Uterus (tissue), 2 donors: ENCODE results near the gene ANKRD11.

Experiments used
- POLR2A ChIP-seq, 2 donors: fragments of 450-650 bp; IDR thresholded peaks; one replicate each; pipeline ENCODE4 v1.6.1; 2016; ENCODE audit warnings: antibody characterized with exemption in 2 of 2, mild to moderate bottlenecking in 1 of 2, moderate library complexity in 1 of 2
- TF ChIP-seq, protein P1 (sequence below), 4 experiments: fragments of 200-600 bp in 2 of 4; fragments of 450-650 bp in 2 of 4; sonication (generic) in 2 of 4; IDR thresholded peaks; one replicate each; pipeline ENCODE4 v1.5.1; 2016 to 2019; ENCODE audit warnings: antibody characterized with exemption in 4 of 4, mild to moderate bottlenecking in 2 of 4, moderate library complexity in 1 of 4

DNA sequence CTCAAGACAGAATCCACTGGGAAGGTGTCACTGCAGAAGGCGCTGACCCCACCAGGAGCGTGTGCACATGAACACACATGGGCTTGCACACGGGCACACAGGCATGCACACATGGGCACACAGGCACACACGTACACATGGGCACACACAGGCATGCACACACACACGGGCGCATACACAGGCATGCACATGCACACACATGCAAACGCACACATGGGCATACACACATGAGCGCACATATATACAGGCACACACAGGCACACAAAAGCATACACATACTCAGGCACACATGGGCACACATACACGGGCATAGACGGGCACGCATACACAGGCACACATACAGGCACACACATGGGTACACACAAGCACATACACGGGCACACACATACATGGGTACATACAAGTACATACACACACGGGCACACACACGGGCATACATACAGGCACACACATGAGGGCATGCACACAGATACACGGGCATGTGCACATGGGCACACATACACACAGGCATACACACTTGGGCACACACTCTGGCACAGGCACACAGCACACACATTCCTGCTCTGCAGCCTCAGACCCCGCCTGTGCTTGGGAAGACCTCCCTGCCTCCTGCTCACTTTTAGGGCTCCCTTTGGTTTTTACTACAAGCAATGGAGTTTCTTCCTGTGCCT, 186.0 kb downstream of the ANKRD11 start:
- TF ChIP-seq, protein P1, sequence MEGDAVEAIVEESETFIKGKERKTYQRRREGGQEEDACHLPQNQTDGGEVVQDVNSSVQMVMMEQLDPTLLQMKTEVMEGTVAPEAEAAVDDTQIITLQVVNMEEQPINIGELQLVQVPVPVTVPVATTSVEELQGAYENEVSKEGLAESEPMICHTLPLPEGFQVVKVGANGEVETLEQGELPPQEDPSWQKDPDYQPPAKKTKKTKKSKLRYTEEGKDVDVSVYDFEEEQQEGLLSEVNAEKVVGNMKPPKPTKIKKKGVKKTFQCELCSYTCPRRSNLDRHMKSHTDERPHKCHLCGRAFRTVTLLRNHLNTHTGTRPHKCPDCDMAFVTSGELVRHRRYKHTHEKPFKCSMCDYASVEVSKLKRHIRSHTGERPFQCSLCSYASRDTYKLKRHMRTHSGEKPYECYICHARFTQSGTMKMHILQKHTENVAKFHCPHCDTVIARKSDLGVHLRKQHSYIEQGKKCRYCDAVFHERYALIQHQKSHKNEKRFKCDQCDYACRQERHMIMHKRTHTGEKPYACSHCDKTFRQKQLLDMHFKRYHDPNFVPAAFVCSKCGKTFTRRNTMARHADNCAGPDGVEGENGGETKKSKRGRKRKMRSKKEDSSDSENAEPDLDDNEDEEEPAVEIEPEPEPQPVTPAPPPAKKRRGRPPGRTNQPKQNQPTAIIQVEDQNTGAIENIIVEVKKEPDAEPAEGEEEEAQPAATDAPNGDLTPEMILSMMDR (IDR thresholded peaks at IDR 0.05): no peak
- TF ChIP-seq POLR2A (IDR thresholded peaks at IDR 0.05): no peak
